Muscle of leg (tissue), 11 donors: ENCODE measurements around the gene URI1. TPM values are rescaled to one million over a fixed set of nuclear protein-coding genes. Genes with fewer than 3 reads are reported as not detected.

Experiments
- DNase-seq: peaks from one replicate; pipeline ENCODE4 v3.0.0; 2013
- H3K27ac ChIP-seq: one replicate; pipeline ENCODE4 v1.5.1; 2013; ENCODE audit warnings: mild to moderate bottlenecking, low read length, control low read depth
- H3K27me3 ChIP-seq: one replicate; pipeline ENCODE4 v1.6.1; 2013; ENCODE audit warnings: low read length; ENCODE audit not compliant: control insufficient read depth, insufficient read depth
- H3K36me3 ChIP-seq: one replicate; pipeline ENCODE4 v1.6.1; 2013; ENCODE audit warnings: low read length; ENCODE audit not compliant: control insufficient read depth, insufficient read depth
- H3K4me1 ChIP-seq: one replicate; pipeline ENCODE4 v1.6.1; 2013; ENCODE audit warnings: low read length; ENCODE audit not compliant: control insufficient read depth, insufficient read depth
- H3K4me3 ChIP-seq: one replicate; pipeline ENCODE4 v1.5.1; 2013; ENCODE audit warnings: low read length, control low read depth
- H3K9me3 ChIP-seq: replicated peaks from 2 replicates; pipeline ENCODE4 v1.6.1; 2013; ENCODE audit warnings: low read depth, low read length; ENCODE audit not compliant: control insufficient read depth
- WGBS: methylation state at CpG from one replicate; pipeline ENCODE4 v1.1.5; 2013; ENCODE audit warnings: missing lambda C conversion rate; ENCODE audit not compliant: insufficient coverage; 5-methylcytosine and 5-hydroxymethylcytosine counted together
- polyA plus RNA-seq, 8 donors: library from polyadenylated mRNA; unstranded; fragments of 120-200 nt; gene quantifications; one replicate each; pipeline versions ENCODE4 v1.2.1 to v1.2.3, GENCODE V29; 2013; ENCODE audit warnings: inconsistent platforms in 1 of 8, low replicate concordance in 1 of 8; ENCODE audit not compliant: insufficient read length in 8 of 8, insufficient read depth in 1 of 8
- total RNA-seq: library from RNA; stranded (reverse); fragments of 120-200 nt; gene quantifications from one replicate; pipeline ENCODE4 v1.2.4, GENCODE V29; 2013

Gene URI1
- total and polyA plus RNA-seq, 9 donors = 58.2 to 88.1 (median 73.5) TPM

- H3K4me3 ChIP-seq = no peak overlapping the region
- H3K9me3 ChIP-seq = no peaks in the 10 kb centered on the region
- H3K36me3 ChIP-seq = peaks cover 5% of the 10 kb centered on the region
- no CpG with 5 or more reads among the region's 4 CpGs for WGBS
- DNase-seq = no peak
- no peaks in the 10 kb centered on the region for H3K27me3 ChIP-seq
- no peaks in the 10 kb centered on the region for H3K4me1 ChIP-seq
- H3K27ac ChIP-seq = no peak overlapping the region
These were observed 107.2 kb downstream of the URI1 start for GRCh38 chr19:30049226-30049625.

GRCh38 chr19:30049846-30050667 lies 108.0 kb downstream of the URI1 start:
- no peak overlapping the region for H3K4me3 ChIP-seq
- DNase-seq = no peak
- no peaks in the 10 kb centered on the region for H3K9me3 ChIP-seq
- no peak overlapping the region for H3K27ac ChIP-seq
- no peaks in the 10 kb centered on the region for H3K4me1 ChIP-seq
- H3K36me3 ChIP-seq = peaks cover 5% of the 10 kb centered on the region
- WGBS = 68% methylated on average over 8 of the region's 13 CpGs
- no peaks in the 10 kb centered on the region for H3K27me3 ChIP-seq

- Histone ChIP-seq H3K36me3 (peaks cover 4% of the 10 kb centered on the region), H3K27me3 (no peaks in the 10 kb centered on the region), H3K9me3 (peaks cover 2% of the 10 kb centered on the region), H3K4me3 (no peak overlapping the region), H3K27ac (no peak overlapping the region), H3K4me1 (no peaks in the 10 kb centered on the region)
- 81% methylated on average over 10 of the region's 18 CpGs for WGBS
- no peak for DNase-seq
These were observed 110.4 kb downstream of the URI1 start for GRCh38 chr19:30052122-30053075.

- Histone ChIP-seq H3K36me3 (no peaks in the 10 kb centered on the region), H3K4me3 (no peak overlapping the region), H3K4me1 (no peaks in the 10 kb centered on the region), H3K9me3 (peaks cover 2% of the 10 kb centered on the region), H3K27ac (no peak overlapping the region), H3K27me3 (no peaks in the 10 kb centered on the region)
- no peak for DNase-seq
- 86% methylated on average over 12 of the region's 18 CpGs for WGBS
These were observed 111.5 kb downstream of the URI1 start for GRCh38 chr19:30053558-30053957.

- no CpG with 5 or more reads among the region's 2 CpGs for WGBS
- no peaks in the 10 kb centered on the region for H3K4me1 ChIP-seq
- H3K4me3 ChIP-seq = no peak overlapping the region
- no peak for DNase-seq
- H3K27me3 ChIP-seq = no peaks in the 10 kb centered on the region
- no peak overlapping the region for H3K27ac ChIP-seq
- no peaks in the 10 kb centered on the region for H3K36me3 ChIP-seq
- peaks cover 2% of the 10 kb centered on the region for H3K9me3 ChIP-seq
These were observed 112.2 kb downstream of the URI1 start for GRCh38 chr19:30054210-30054609.

GRCh38 chr19:30056580-30056979 lies 114.5 kb downstream of the URI1 start:
- Histone ChIP-seq H3K4me3 (no peak overlapping the region), H3K9me3 (peaks cover 2% of the 10 kb centered on the region), H3K27ac (no peak overlapping the region), H3K36me3 (no peaks in the 10 kb centered on the region), H3K27me3 (no peaks in the 10 kb centered on the region), H3K4me1 (no peaks in the 10 kb centered on the region)
- no CpG with 5 or more reads among the region's 2 CpGs for WGBS
- no peak for DNase-seq

- H3K36me3 ChIP-seq = no peaks in the 10 kb centered on the region
- no peak overlapping the region for H3K27ac ChIP-seq
- H3K9me3 ChIP-seq = peaks cover 2% of the 10 kb centered on the region
- 85% methylated on average over 15 of the region's 27 CpGs for WGBS
- no peak overlapping the region for H3K4me3 ChIP-seq
- H3K4me1 ChIP-seq = no peaks in the 10 kb centered on the region
- no peak for DNase-seq
- no peaks in the 10 kb centered on the region for H3K27me3 ChIP-seq
These were observed 117.9 kb downstream of the URI1 start for GRCh38 chr19:30059741-30060457.

- 57% methylated on average over 4 of the region's 13 CpGs for WGBS
- no peaks in the 10 kb centered on the region for H3K4me1 ChIP-seq
- H3K36me3 ChIP-seq = no peaks in the 10 kb centered on the region
- H3K27me3 ChIP-seq = no peaks in the 10 kb centered on the region
- H3K4me3 ChIP-seq = no peak overlapping the region
- no peak overlapping the region for H3K27ac ChIP-seq
- H3K9me3 ChIP-seq = peaks cover 2% of the 10 kb centered on the region
- no peak for DNase-seq
These were observed 118.6 kb downstream of the URI1 start for GRCh38 chr19:30060531-30061222.

GRCh38 chr19:30061223-30062064 lies 119.4 kb downstream of the URI1 start:
- Histone ChIP-seq H3K4me1 (no peaks in the 10 kb centered on the region), H3K36me3 (no peaks in the 10 kb centered on the region), H3K9me3 (peaks cover 2% of the 10 kb centered on the region), H3K27me3 (no peaks in the 10 kb centered on the region), H3K27ac (no peak overlapping the region), H3K4me3 (no peak overlapping the region)
- 83% methylated on average over 20 of the region's 26 CpGs for WGBS
- DNase-seq = no peak
